EH (cell line): ENCODE results near the gene SLK.

Experiments
- DNase-seq: peaks from one replicate; pipeline ENCODE4 v3.0.0-alpha.2; 2015; ENCODE audit warnings: low read depth

SLK gene

DNA sequence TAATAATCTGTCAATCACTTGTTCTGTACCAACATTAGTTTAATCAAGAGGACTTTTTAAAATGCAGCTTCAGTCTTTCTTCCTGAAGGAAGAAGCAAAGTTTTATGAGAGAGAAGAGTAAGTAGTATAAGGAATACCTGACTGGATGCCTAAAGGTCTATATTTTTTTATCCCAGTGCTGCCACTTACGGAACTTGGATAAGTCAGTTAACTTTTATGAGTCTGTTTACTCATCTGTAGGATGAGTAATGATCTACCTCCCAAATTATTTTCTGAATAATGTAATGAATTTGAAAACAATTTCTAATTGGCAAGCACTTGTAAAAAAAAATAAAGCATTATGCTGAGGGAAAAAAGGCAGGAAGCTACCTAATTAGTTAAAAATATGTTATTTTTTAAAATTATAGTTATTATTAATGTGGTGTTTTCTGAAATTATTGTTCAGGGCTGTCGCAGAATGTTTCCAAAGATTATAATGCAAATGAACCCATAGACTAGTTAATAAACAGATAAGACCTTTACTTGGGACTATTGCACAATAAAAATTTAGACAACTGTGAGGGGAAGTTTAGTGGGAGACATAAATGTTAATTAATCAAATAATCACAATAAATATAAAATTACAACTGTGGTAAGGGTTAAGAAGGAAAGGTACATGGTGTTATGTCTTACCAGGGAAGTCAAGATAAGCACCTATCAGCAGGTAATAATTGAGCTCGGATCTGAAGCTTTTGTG, 24.6 kb downstream of the SLK start:
- peak; percentile 34 for DNase-seq

DNA sequence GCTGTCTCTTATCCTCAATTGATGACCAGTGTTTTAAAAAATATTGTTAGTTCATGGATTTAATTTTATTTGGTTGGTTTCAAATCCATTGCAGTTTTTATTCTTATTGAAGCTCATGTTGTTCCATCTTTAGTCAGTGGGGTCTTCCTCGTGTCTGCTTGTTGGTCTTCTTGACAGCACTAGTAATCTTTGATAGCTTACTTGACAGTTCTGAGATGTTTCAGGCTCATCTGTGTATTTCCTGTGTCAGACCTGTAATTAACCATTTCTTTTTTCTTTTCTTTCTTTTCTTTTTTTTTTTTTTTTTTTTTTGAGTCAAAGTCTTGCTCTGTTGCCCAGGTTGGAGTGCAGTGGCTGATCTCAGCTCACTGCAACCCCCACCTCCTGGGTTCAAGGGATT, 28.2 kb downstream of the SLK start:
- no peak for DNase-seq

DNA sequence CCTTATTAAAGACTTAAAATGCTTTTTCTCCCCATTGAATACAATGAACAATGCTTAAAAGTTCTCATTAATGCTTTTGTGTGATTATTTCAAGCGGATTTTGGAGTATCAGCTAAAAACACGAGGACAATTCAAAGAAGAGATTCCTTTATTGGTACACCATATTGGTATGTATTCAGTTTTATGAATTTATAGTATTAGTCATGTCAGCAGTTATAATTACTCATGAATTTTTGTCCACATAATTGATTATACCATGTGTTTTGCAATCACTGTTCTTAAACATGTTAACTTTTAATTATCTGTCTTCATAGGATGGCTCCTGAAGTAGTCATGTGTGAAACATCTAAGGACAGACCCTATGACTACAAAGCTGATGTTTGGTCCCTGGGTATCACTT, 31.9 kb downstream of the SLK start:
- DNase-seq, result no peak

DNA sequence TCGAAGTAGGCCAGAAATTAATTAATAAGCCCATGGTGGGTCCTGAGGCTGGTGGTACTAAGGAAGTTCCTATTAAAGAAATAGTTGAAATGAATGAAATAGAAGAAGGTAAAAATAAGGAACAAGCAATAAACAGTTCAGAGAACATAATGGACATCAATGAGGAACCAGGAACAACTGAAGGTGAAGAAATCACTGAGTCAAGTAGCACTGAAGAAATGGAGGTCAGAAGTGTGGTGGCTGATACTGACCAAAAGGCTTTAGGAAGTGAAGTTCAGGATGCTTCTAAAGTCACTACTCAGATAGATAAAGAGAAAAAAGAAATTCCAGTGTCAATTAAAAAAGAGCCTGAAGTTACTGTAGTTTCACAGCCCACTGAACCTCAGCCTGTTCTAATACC, 36.0 kb downstream of the SLK start:
- no peak for DNase-seq

DNA sequence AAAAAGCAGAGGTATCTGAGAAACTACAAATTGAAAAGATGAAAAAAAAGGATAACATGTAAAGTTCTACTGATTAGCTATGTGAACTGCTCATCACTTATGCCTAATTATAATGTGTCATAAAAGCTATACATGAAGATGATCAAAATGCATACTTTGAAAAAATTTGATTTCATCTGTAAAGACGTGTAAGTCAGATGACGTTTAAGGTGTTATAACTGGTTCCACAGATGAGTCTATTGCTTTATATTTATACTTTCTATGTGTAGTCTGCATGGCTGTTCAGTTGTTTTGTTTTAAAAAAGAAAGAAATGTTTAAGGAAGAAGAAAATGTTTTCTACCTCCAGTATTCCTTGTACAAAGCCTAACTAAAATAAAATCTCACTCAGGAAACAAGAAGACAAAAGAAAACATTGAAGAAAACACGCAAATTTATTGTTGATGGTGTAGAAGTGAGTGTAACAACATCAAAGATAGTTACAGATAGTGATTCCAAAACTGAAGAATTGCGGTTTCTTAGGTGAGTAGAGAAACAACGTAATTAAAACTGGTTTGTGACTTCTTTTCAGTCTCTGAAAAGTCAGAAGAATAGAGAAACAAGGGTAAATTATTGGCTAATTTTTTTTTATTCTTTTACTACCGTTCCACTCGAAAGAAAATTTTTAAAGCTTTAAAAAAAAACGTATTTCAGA, 38.4 kb downstream of the SLK start:
- no peak for DNase-seq

DNA sequence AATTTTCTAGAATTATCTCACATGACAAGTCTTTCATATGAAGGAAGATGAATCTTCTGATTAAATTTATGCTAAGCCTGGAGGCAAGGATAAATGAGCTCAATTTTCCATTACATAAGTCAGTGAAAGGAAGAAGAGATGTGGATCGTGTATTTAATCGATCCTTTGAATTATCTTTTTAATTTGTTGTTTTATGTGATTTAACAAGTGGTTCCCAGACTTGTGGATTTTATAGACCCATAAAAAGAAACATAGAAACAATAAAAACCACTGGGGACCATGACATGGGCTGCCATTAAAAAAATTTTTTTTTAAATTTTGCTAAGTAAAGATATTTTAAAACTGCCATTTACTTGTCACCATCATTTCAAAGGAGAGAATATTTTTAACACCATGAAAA, 45.0 kb downstream of the SLK start:
- no peak for DNase-seq

DNA sequence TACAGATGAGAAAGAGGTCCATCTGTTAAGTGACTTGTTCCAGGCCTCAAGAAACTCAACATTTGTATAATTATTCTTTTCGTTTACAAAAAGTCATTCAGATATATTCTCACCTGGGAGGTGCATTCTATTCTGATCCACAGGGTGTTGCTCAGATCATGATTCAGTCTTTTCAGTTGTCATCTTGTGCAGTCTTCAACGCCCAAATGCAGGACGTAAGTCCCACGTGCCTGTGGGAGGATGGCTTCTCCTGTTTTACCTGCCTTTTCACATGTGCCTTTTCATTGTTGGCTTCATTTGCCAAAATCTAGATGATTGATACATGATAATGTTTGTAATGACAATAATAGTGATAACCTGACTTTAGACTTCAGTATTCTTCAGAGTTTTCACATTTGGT, 46.5 kb downstream of the SLK start:
- no peak for DNase-seq

DNA sequence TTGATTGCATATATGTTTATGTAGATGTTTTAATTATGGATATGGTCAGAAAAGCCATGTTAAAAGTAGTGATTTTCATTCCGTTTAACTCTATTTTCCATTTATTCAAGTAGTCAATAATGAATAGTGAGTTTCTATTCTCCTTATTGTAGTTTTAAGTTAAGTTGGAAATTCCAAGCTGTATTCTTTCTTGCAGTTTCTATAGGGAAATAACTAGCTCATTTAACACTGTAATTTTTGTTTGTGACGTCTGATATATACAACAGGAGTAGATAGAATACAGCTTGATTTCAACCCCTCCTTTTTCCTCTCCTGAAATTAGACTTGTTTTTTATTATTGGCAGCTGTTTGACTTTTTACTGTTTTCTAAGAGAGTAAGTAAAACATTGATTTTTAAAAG, 47.2 kb downstream of the SLK start:
- DNase-seq, result no peak

DNA sequence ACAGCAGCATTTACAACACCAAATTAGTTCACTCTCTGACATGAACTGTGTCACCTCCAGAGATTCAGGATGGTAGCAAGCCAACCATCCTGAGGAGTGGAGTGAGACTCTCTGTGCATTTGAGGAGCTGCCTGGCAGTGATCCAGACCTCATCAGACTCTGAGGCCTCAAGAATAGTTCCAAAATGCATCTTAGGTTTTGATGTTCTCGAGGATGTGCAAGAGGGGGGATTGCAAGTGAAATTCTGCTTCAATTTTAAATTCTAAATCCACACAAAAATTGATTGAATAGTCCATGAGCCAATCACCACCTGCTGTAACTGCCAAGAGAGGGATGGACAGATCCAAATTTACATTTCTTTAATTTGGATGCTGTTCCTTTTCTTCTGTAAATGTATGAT, 49.7 kb downstream of the SLK start:
- DNase-seq, result no peak

DNA sequence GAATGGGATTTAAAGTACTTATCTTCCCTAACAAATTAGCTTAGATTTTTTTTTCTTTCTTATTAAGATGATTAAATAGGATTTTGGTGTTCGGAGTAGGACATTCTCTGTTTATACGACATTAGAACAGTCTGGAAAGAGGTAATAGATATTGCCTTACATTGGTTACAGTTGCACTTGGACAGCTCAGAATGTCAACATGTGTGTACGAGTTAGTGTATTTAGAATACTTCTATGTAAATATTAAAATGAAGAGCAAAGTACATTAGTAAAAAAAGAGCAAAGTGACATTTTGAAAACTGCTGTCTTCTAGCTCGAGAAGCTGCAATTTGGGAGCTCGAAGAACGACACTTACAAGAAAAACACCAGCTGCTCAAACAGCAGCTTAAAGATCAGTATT, 51.5 kb downstream of the SLK start:
- DNase-seq, result no peak

DNA sequence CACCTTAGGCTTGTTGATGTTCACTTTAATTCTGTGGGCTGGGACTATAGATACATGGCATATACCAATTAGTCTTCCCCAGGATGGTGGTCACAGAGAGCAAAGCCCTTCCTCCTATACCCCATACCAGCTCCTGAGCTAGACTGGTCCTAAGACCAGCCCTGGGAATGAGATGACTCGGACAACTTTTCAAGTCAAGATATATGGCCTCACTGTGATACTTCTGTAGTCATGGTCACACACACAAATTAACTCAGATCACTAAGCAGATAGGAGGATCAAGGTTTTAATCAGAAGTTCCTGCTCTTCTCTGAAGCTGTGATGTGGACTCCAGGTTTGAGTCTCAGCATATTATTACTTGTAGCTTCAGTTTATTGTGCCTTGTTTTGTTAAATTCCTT, 53.1 kb downstream of the SLK start:
- peak; percentile 34 for DNase-seq

DNA sequence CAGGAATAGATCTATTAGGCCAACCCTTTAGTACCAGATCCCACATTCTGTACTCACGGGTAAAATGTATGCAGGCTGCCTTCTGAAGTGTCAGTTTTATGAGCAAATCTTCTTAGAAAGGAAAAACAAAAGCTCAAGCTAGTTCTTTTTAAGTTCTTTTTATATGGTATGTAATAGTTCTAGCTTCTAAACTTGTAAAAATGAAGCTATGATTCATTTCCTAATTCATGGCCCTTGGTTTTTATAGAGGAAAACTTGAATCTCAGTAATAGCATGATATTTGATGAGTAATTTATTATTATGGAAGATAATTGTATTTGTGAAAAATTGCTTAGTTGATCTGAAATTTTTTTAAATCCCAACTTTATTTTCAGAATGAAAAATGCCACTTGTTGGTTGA, 54.3 kb downstream of the SLK start:
- peak; percentile 56 for DNase-seq

DNA sequence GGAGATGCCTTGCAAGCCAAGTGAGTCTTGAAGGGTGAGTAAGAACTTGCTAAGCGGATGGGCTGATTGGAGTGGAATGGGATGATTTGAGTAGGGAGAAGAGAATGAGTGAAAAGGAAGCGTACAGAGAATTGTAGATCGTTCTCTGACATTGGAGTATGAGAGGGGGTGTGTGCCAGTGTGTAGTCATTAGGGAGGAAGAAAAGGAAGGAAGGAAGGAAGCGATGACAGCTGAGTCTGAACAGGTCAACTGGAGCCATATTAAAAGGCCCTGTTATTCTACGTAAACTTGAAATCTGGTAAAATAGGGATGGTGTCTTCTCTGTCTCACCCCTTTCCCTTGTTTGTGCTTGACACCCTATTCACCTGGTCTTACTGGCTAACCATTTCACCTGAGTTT, 55.1 kb downstream of the SLK start:
- no peak for DNase-seq

DNA sequence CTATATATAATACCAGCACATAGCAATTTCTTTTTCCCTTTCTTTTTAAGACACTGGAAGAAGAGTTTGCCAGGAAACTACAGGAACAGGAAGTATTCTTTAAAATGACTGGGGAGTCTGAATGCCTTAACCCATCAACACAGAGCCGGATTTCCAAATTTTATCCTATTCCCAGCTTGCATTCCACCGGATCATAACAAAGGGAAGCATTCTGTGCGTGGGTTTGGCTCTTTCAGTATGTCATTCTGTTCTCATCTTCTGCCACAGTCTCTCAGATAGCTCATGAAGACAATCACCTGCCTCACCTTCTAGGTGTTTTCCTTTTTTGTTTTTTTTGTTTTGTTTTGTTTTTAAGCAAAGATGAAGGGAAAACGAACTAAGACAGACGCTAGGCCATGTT, 58.6 kb downstream of the SLK start:
- DNase-seq, result no peak

DNA sequence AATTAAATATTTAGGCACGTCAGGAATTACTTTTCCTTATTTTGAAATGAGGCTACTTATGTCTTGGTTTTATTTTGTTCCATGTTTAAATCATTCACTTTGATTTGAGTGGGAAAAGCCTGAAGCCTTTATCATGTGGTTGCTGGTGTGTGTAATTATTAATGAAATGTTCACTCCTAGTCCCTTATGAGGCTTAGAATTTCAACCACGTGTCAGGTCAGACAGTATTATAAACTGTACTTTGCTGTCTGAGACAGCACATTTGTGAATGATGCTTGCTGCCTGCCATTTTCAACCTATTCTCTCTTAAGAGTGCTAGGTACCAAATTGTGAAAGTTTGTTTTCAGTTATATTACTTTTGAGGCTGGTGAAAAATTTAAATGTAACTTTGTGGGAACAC, 59.8 kb downstream of the SLK start:
- DNase-seq, result no peak

DNA sequence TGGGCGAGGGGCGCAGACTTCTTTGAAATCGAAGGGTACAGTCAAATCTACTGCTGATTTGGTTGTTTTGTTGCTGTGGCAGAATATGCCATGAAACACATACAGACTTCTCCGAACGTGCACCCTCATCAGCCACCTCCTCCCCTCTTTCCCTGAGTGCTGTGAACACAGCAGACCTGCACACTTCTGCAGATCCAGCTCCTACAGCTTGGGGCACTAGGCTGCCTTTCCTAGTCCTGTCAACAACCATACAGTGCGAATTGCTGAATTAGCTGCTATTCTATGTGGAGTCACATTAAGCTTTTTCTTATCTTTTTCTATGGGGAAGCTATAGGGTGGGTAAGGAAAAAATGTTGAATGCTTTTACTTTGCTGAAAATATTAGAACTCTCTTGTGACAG, 61.2 kb downstream of the SLK start:
- peak; percentile 23 for DNase-seq

DNA sequence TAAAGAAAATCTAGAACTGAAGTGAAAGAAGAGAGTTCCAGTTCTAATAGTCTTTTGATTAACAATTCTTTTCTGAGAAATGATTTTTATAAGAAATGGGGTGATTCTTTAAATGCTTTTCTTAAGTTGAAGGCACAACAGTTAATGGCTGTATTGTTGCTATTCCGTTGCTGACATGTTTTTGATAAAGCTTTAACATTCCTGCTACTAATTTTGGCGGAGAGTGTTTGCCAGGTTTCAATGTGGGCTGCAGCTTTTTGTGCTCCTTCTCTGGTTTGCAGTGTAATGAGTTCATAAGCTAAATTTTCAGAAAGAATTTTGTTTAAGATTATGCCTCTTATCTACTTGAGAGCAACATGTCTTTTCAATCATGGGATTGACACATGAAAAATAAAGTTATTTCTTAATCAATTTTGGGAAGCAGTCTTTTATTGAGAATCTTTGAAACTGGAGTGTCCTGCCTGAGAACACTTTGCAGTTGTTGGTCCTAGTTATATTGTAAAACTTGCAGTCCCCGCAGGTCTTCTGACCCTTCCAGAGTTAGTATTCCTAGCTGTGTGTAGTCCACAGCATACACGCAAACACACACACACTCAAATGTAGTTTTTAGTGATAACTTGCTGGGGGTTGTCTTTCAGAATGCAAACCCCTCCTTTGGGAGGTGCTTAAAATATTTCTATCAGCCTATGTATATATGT, 62.0 kb downstream of the SLK start:
- no peak for DNase-seq

DNA sequence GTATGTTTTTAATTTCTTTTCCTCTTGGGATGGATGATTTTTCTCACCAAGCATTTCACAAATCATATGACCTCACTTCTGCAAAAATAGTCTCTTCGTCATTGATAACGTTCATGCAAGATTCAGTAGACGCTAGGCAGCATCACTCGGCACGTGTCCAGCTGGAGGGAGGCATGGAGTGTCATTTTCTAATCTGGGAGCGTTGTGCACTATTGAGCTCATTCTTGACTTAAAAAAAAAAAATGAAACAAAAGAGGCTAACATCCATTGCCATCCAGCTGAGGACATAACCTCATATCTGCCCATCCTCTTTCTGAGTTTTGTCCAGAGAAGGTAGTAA, 62.6 kb downstream of the SLK start:
- DNase-seq, result no peak

DNA sequence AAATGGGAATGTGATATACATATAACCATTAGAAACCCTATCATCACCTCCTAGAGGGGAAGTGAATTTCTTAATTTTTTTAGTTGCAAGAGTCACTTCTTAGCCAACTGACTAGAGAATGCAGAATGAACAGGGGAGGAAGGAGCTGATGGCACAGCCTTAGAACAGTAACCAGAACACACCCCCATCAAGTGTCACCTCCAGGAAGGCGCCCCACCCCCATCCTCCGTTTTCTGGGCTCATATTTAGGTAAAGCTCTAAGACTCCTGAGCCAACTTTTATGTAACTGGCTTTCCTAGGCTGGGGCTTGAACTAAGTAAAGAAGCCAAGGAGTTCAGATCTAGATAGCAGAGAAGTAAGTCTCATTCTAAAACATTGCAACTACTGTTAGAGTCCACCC, 64.7 kb downstream of the SLK start:
- DNase-seq, result no peak

DNA sequence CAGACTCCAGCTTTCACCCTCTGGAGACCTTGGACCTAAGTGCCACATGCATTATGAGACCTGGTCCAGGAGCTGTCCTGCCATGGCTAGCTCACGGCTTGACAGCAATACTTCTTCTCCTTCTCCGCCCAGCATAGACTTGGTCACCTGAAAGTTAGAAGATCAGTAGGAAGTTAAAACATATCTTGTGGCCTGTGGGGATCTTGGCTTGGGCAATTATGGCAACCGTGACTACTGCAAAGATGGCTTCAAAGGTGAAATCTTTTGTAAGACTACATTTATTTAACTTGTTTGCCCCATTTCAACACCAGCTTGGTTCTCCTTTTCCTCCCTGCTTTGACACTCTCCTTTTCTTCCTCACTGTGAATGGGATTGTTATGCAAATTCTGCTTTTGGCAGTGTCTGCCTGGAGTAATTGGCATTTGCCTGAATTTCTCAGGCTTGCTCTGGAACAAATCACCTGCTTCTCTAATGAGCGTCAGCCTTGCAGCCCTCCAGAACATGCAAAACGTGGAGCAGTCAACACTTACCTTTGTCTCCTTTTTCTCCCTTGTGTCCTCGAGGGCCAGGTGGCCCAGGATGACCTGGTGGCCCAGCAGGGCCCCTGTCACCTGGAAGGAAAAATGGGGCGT, 65.3 kb downstream of the SLK start:
- no peak for DNase-seq

DNA sequence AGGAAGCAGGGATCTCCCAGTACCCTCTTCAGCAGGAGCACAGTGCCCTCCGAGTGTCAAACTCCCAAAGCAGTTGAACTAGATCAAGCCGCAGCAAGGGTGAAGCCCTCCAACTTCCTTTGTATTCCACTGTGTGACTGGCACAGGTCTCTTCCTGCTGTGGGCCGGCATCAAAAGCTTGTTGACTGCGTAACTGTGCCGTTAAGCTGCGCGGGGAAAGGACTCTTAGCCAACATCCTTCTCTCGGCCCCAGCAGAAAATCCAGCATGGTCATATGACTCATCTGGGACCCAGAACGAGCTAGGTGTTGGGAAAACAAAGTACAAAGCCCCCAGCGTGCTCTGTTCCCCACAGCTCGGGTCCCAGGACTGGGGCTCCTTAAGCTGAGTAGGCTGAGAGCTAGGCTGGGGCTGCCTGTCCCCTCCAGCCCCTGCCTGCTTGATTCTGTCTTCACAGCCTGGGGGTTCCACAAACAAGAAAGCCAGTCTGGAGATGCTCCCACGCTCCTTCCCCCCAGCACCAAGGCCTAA, 66.5 kb downstream of the SLK start:
- no peak for DNase-seq

DNA sequence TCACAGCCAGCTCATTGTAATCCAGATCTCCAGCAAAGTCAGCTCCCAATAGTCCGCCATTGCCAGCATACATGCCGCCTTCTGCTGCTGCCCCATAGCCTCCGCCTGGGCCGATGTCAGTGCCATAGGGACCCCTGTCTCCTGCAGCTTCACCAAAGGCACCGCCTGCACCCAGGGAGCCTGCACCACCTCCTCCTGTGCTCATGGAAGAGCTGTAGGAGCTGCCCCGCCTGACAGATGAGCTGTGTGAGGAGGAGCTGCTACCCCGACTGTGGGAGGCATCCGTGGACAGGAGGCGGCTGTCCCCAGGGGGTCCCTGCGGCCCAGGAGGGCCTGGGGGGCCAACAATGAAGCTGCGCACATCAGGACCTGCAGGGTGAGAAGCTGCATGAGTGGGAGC, 67.0 kb downstream of the SLK start:
- DNase-seq, result no peak
